HL-60 (cell line): ENCODE measurements around the gene INSL3.

Experiments used
- POLR2AphosphoS5 ChIP-seq: IDR thresholded peaks from 2 replicates; pipeline ENCODE4 v1.6.1; 2012; ENCODE audit warnings: low read depth
- TF ChIP-seq, protein P1 (sequence below): IDR thresholded peaks from one replicate; pipeline ENCODE4 v1.5.1; 2011; ENCODE audit warnings: low read length, control low read depth, inconsistent platforms; ENCODE audit not compliant: insufficient read depth
- TF ChIP-seq, protein P2 (sequence below): IDR thresholded peaks from 2 replicates; pipeline ENCODE4 v1.6.1; 2012; ENCODE audit warnings: low read depth; ENCODE audit not compliant: insufficient replicate concordance

GRCh38 chr19:17866312-17866963 lies 45.1 kb upstream of the INSL3 start:
- TF ChIP-seq, protein P1, sequence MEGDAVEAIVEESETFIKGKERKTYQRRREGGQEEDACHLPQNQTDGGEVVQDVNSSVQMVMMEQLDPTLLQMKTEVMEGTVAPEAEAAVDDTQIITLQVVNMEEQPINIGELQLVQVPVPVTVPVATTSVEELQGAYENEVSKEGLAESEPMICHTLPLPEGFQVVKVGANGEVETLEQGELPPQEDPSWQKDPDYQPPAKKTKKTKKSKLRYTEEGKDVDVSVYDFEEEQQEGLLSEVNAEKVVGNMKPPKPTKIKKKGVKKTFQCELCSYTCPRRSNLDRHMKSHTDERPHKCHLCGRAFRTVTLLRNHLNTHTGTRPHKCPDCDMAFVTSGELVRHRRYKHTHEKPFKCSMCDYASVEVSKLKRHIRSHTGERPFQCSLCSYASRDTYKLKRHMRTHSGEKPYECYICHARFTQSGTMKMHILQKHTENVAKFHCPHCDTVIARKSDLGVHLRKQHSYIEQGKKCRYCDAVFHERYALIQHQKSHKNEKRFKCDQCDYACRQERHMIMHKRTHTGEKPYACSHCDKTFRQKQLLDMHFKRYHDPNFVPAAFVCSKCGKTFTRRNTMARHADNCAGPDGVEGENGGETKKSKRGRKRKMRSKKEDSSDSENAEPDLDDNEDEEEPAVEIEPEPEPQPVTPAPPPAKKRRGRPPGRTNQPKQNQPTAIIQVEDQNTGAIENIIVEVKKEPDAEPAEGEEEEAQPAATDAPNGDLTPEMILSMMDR: no peak
- no peak for TF ChIP-seq POLR2AphosphoS5
- TF ChIP-seq, protein P2, sequence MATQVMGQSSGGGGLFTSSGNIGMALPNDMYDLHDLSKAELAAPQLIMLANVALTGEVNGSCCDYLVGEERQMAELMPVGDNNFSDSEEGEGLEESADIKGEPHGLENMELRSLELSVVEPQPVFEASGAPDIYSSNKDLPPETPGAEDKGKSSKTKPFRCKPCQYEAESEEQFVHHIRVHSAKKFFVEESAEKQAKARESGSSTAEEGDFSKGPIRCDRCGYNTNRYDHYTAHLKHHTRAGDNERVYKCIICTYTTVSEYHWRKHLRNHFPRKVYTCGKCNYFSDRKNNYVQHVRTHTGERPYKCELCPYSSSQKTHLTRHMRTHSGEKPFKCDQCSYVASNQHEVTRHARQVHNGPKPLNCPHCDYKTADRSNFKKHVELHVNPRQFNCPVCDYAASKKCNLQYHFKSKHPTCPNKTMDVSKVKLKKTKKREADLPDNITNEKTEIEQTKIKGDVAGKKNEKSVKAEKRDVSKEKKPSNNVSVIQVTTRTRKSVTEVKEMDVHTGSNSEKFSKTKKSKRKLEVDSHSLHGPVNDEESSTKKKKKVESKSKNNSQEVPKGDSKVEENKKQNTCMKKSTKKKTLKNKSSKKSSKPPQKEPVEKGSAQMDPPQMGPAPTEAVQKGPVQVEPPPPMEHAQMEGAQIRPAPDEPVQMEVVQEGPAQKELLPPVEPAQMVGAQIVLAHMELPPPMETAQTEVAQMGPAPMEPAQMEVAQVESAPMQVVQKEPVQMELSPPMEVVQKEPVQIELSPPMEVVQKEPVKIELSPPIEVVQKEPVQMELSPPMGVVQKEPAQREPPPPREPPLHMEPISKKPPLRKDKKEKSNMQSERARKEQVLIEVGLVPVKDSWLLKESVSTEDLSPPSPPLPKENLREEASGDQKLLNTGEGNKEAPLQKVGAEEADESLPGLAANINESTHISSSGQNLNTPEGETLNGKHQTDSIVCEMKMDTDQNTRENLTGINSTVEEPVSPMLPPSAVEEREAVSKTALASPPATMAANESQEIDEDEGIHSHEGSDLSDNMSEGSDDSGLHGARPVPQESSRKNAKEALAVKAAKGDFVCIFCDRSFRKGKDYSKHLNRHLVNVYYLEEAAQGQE: no peak
